ENCODE data around the gene FBXO9. TPM values are rescaled to one million over a fixed set of nuclear protein-coding genes. Genes with fewer than 3 reads are reported as not detected.

The FBXO9 gene
- total and polyA plus RNA-seq, 7 experiments from 2014 or later: 52.3 to 133 (median 72.3) TPM

GRCh38 chr6:53112404-53112803 lies 47.2 kb downstream of the FBXO9 start:
- Histone ChIP-seq H3K4me1 (ENCODE audit: control insufficient read depth in 2 of 2, insufficient read depth in 2 of 2, low read length in 2 of 2) (no peaks in the 10 kb centered on the region), H3K27ac (ENCODE audit: low read depth, low read length) (no peak overlapping the region), H3K9me3 (ENCODE audit: control insufficient read depth in 2 of 3, low read length in 3 of 3) (peaks cover 0 to 6% (median 0%) of the 10 kb centered on the region in 3 experiments), H3K27me3 (ENCODE audit: control insufficient read depth in 2 of 2, insufficient read depth in 2 of 2, low read length in 2 of 2) (no peaks in the 10 kb centered on the region), H3K4me3 (ENCODE audit: low read length) (no peak overlapping the region), H3K36me3 (ENCODE audit: control insufficient read depth in 2 of 3, insufficient read depth in 3 of 3, low read length in 3 of 3) (no peaks in the 10 kb centered on the region)
- no peak overlapping the region for H3K4me3 Mint-ChIP-seq
- peak overlapping the region in 3 of 9 donors; percentile 5 to 55 (median 44) for H3K27ac Mint-ChIP-seq
- H3K36me3 Mint-ChIP-seq: peaks cover 0 to 7% (median 0%) of the 10 kb centered on the region in 5 donors
- H3K9me3 Mint-ChIP-seq: peaks cover 0 to 15% (median 3%) of the 10 kb centered on the region in 11 donors
- ATAC-seq (no peak), DNase-seq (peak in 1 of 9 donors; percentile 2)
- ChIA-PET POLR2A (no interaction called here), CTCF (no interaction called here)
- H3K27me3 Mint-ChIP-seq: peaks cover 0 to 8% (median 0%) of the 10 kb centered on the region in 5 donors
- H3K4me1 Mint-ChIP-seq: peaks cover 4 to 9% (median 6%) of the 10 kb centered on the region in 7 donors
- intact Hi-C loops (cut with micrococcal nuclease): no loop called here

GRCh38 chr6:53112871-53113270 lies 47.7 kb downstream of the FBXO9 start:
- Mint-ChIP-seq H3K4me3 (no peak overlapping the region), H3K4me1 (peaks cover 4 to 9% (median 6%) of the 10 kb centered on the region in 7 donors), H3K27me3 (peaks cover 0 to 8% (median 0%) of the 10 kb centered on the region in 5 donors), H3K9me3 (peaks cover 0 to 15% (median 3%) of the 10 kb centered on the region in 11 donors), H3K36me3 (peaks cover 0 to 7% (median 0%) of the 10 kb centered on the region in 5 donors), H3K27ac (peak overlapping the region in 2 of 9 donors; percentile 44 to 62)
- H3K9me3 ChIP-seq (ENCODE audit: control insufficient read depth in 2 of 3, low read length in 3 of 3): peaks cover 0 to 6% (median 0%) of the 10 kb centered on the region in 3 experiments
- H3K27me3 ChIP-seq (ENCODE audit: control insufficient read depth in 2 of 2, insufficient read depth in 2 of 2, low read length in 2 of 2): no peaks in the 10 kb centered on the region
- ChIA-PET CTCF (no interaction called here), POLR2A (no interaction called here)
- no peak for DNase-seq
- no peaks in the 10 kb centered on the region for H3K4me1 ChIP-seq (ENCODE audit: control insufficient read depth in 2 of 2, insufficient read depth in 2 of 2, low read length in 2 of 2)
- ATAC-seq: no peak
- intact Hi-C loops (cut with micrococcal nuclease): no loop called here
- H3K36me3 ChIP-seq (ENCODE audit: control insufficient read depth in 2 of 3, insufficient read depth in 3 of 3, low read length in 3 of 3): no peaks in the 10 kb centered on the region
- H3K4me3 ChIP-seq (ENCODE audit: low read length): no peak overlapping the region
- no peak overlapping the region for H3K27ac ChIP-seq (ENCODE audit: low read depth, low read length)

GRCh38 chr6:53113742-53114141 lies 48.5 kb downstream of the FBXO9 start:
- Histone ChIP-seq H3K9me3 (ENCODE audit: control insufficient read depth in 2 of 3, low read length in 3 of 3) (peaks cover 0 to 6% (median 0%) of the 10 kb centered on the region in 3 experiments), H3K4me3 (ENCODE audit: low read length) (no peak overlapping the region), H3K27me3 (ENCODE audit: control insufficient read depth in 2 of 2, insufficient read depth in 2 of 2, low read length in 2 of 2) (no peaks in the 10 kb centered on the region), H3K27ac (ENCODE audit: low read depth, low read length) (no peak overlapping the region), H3K36me3 (ENCODE audit: control insufficient read depth in 2 of 3, insufficient read depth in 3 of 3, low read length in 3 of 3) (no peaks in the 10 kb centered on the region), H3K4me1 (ENCODE audit: control insufficient read depth in 2 of 2, insufficient read depth in 2 of 2, low read length in 2 of 2) (no peaks in the 10 kb centered on the region)
- CTCF ChIA-PET: interaction anchor here (0.6 kb wide), 1 partner anchor 527 kb away, joined by 4 read pairs; no protein-coding TSS in a partner anchor
- intact Hi-C loops (cut with micrococcal nuclease): no loop called here
- DNase-seq (no peak), ATAC-seq (no peak)
- peaks cover 0 to 8% (median 0%) of the 10 kb centered on the region in 5 donors for H3K27me3 Mint-ChIP-seq
- H3K4me3 Mint-ChIP-seq: no peak overlapping the region
- POLR2A ChIA-PET: no interaction called here
- H3K36me3 Mint-ChIP-seq: peaks cover 0 to 7% (median 0%) of the 10 kb centered on the region in 5 donors
- peaks cover 0 to 15% (median 3%) of the 10 kb centered on the region in 11 donors for H3K9me3 Mint-ChIP-seq
- H3K4me1 Mint-ChIP-seq: peaks cover 4 to 9% (median 6%) of the 10 kb centered on the region in 7 donors
- H3K27ac Mint-ChIP-seq: no peak overlapping the region

GRCh38 chr6:53115113-53115512 lies 49.9 kb downstream of the FBXO9 start:
- Mint-ChIP-seq H3K4me3 (no peak overlapping the region), H3K9me3 (peaks cover 0 to 15% (median 3%) of the 10 kb centered on the region in 11 donors), H3K4me1 (peaks cover 4 to 8% (median 5%) of the 10 kb centered on the region in 7 donors), H3K36me3 (peaks cover 0 to 7% (median 0%) of the 10 kb centered on the region in 5 donors), H3K27me3 (peaks cover 0 to 8% (median 4%) of the 10 kb centered on the region in 5 donors), H3K27ac (no peak overlapping the region)
- Histone ChIP-seq H3K4me3 (ENCODE audit: low read length) (no peak overlapping the region), H3K27me3 (ENCODE audit: control insufficient read depth in 2 of 2, insufficient read depth in 2 of 2, low read length in 2 of 2) (no peaks in the 10 kb centered on the region), H3K4me1 (ENCODE audit: control insufficient read depth in 2 of 2, insufficient read depth in 2 of 2, low read length in 2 of 2) (no peaks in the 10 kb centered on the region), H3K36me3 (ENCODE audit: control insufficient read depth in 2 of 3, insufficient read depth in 3 of 3, low read length in 3 of 3) (no peaks in the 10 kb centered on the region), H3K27ac (ENCODE audit: low read depth, low read length) (no peak overlapping the region), H3K9me3 (ENCODE audit: control insufficient read depth in 2 of 3, low read length in 3 of 3) (peaks cover 0 to 6% (median 0%) of the 10 kb centered on the region in 3 experiments)
- CTCF ChIA-PET: no interaction called here
- intact Hi-C loops (cut with micrococcal nuclease): no loop called here
- POLR2A ChIA-PET: no interaction called here
- ATAC-seq (no peak), DNase-seq (no peak)

- Histone ChIP-seq H3K27ac (ENCODE audit: low read depth, low read length) (no peak overlapping the region), H3K4me1 (ENCODE audit: control insufficient read depth in 2 of 2, insufficient read depth in 2 of 2, low read length in 2 of 2) (no peaks in the 10 kb centered on the region), H3K36me3 (ENCODE audit: control insufficient read depth in 2 of 3, insufficient read depth in 3 of 3, low read length in 3 of 3) (no peaks in the 10 kb centered on the region), H3K27me3 (ENCODE audit: control insufficient read depth in 2 of 2, insufficient read depth in 2 of 2, low read length in 2 of 2) (no peaks in the 10 kb centered on the region), H3K4me3 (ENCODE audit: low read length) (no peak overlapping the region), H3K9me3 (ENCODE audit: control insufficient read depth in 2 of 3, low read length in 3 of 3) (peaks cover 0 to 6% (median 0%) of the 10 kb centered on the region in 3 experiments)
- ChIA-PET CTCF (no interaction called here), POLR2A (no interaction called here)
- no peak for ATAC-seq
- H3K27me3 Mint-ChIP-seq: peaks cover 0 to 12% (median 4%) of the 10 kb centered on the region in 5 donors
- H3K4me3 Mint-ChIP-seq: no peak overlapping the region
- H3K27ac Mint-ChIP-seq: no peak overlapping the region
- intact Hi-C loops (cut with micrococcal nuclease): no loop called here
- H3K36me3 Mint-ChIP-seq: peaks cover 0 to 7% (median 0%) of the 10 kb centered on the region in 5 donors
- H3K4me1 Mint-ChIP-seq: peaks cover 4 to 8% (median 5%) of the 10 kb centered on the region in 7 donors
- H3K9me3 Mint-ChIP-seq: peaks cover 0 to 15% (median 3%) of the 10 kb centered on the region in 11 donors
- no peak for DNase-seq
These were observed 50.5 kb downstream of the FBXO9 start for GRCh38 chr6:53115741-53116140.

GRCh38 chr6:53119349-53119748 lies 54.1 kb downstream of the FBXO9 start:
- intact Hi-C loops (cut with micrococcal nuclease): no loop called here
- Histone ChIP-seq H3K4me3 (ENCODE audit: low read length) (no peak overlapping the region), H3K27ac (ENCODE audit: low read depth, low read length) (no peak overlapping the region), H3K27me3 (ENCODE audit: control insufficient read depth in 2 of 2, insufficient read depth in 2 of 2, low read length in 2 of 2) (no peaks in the 10 kb centered on the region), H3K9me3 (ENCODE audit: control insufficient read depth in 2 of 3, low read length in 3 of 3) (peaks cover 0 to 6% (median 0%) of the 10 kb centered on the region in 3 experiments), H3K36me3 (ENCODE audit: control insufficient read depth in 2 of 3, insufficient read depth in 3 of 3, low read length in 3 of 3) (no peaks in the 10 kb centered on the region), H3K4me1 (ENCODE audit: control insufficient read depth in 2 of 2, insufficient read depth in 2 of 2, low read length in 2 of 2) (no peaks in the 10 kb centered on the region)
- CTCF ChIA-PET: no interaction called here
- Mint-ChIP-seq H3K36me3 (peaks cover 0 to 7% (median 0%) of the 10 kb centered on the region in 5 donors), H3K4me3 (no peak overlapping the region), H3K27me3 (peaks cover 0 to 8% (median 4%) of the 10 kb centered on the region in 5 donors), H3K4me1 (no peaks in the 10 kb centered on the region), H3K9me3 (peaks cover 0 to 12% (median 3%) of the 10 kb centered on the region in 11 donors), H3K27ac (no peak overlapping the region)
- ATAC-seq (no peak), DNase-seq (no peak)
- POLR2A ChIA-PET: interaction anchor here (0.8 kb wide), 1 partner anchor 377 kb away, joined by 4 read pairs; no protein-coding TSS in a partner anchor
